ENCODE measurements around the gene ZNF280C.

DNA sequence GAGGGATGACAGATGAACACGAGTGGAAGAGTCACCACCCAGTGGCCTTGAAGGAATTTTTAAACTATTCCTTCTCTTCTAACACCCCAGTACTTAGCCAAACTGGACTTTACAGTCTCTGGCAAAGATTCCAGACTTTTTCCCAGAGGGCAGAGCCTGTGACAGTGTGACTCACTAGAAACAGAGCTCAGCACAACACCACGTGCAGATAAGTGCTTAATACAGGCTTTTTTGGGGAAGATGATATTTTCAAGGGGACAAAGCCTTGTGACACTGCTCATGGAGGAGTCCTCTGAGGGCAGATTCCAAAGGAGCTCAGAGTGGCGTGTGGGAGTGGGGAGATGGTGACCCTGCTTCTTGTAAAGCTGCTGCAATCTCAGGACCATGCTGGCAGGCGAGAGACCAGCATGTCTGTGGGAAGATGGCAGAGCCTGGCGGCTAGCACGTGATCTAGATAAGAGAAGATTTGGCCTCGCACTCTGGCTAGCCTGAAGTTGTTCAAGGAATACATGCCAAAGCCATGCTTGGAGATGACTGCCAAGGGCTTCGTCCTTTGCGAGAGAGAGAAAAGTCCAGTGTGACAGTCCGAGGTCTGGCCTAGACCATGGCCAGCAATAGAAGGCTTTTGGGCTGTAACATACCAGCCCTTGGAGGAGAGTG is 94.5 kb downstream of the ZNF280C start:
- TF ChIP-seq CTCF (conservative IDR thresholded peaks at IDR 0.05) (no peak), EZH2 (IDR thresholded peaks at IDR 0.05; ENCODE audit: low read depth) (no peak)

Measured in PC-9 (cell line).